GM12874 (cell line): ENCODE results near the gene GRIK4.

Experiments used
- TF ChIP-seq, protein P1 (sequence below): IDR thresholded peaks from 2 replicates; pipeline ENCODE4 v1.5.1; 2011; ENCODE audit warnings: low read depth, mild to moderate bottlenecking, control low read depth, low read length, moderate library complexity; ENCODE audit not compliant: insufficient read depth

Gene GRIK4

DNA sequence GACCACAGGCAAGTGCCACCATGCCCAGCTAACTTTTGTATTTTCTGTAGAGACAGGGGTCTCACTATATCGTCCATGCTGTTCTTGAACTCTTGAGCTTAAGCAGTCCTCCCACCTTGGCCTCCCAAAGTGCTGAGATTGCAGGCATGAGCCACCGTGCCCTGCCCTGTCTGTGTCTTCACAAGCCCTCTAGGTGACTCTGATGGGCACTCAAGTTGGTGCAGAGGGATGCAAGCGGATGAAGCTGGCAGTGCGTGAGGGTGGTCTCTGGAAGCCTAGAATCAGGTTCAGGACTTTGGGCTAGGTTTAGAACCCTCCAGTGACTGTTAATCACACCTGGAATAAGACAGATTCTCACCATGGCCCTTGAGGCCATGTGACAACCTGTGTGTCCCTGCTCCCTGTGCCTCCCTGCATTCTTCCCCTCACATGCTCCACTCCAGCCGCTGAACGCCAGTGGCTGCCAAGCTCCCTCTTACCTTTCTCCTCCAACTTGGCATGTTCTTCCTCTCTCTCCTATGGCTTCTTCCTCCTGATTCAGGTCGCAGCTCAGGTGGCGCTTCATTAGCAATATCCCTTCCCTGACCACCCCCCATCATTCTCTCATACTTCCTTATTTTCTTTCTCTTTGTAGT lies 270.1 kb downstream of the GRIK4 start:
- TF ChIP-seq, protein P1, sequence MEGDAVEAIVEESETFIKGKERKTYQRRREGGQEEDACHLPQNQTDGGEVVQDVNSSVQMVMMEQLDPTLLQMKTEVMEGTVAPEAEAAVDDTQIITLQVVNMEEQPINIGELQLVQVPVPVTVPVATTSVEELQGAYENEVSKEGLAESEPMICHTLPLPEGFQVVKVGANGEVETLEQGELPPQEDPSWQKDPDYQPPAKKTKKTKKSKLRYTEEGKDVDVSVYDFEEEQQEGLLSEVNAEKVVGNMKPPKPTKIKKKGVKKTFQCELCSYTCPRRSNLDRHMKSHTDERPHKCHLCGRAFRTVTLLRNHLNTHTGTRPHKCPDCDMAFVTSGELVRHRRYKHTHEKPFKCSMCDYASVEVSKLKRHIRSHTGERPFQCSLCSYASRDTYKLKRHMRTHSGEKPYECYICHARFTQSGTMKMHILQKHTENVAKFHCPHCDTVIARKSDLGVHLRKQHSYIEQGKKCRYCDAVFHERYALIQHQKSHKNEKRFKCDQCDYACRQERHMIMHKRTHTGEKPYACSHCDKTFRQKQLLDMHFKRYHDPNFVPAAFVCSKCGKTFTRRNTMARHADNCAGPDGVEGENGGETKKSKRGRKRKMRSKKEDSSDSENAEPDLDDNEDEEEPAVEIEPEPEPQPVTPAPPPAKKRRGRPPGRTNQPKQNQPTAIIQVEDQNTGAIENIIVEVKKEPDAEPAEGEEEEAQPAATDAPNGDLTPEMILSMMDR = no peak

DNA sequence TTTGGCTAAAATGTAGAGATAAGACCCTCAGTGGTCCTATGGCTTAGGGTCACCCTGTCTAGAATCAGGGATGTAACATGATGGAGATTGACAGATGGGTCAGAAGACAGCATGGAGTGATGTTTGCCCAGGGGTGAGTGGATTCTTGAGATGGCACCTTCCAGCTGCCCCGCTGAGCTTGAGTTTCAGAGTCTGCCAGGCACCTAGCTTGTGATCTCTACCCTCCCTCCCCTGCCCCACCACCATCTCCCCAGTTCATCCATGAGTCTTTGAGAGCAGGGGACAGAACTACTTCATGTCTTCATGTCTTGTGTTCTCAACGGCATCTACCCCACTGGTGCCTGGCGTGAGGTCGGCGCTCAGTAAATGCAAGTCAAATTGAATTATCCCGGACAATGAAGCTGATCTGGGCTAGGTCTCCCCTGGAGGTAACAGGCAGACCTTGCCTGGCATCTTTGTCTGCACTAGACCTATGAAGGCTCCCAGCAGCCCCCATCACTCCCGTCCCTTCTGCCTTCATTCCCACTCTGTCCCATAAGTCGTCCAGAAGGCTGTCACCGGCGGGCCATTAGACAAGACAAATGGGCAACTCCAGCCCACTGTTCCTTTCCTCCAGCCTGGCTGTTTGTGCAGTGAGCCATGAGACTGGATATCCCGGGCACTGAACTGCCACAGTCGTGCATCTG lies 273.2 kb downstream of the GRIK4 start:
- TF ChIP-seq, protein P1 = no peak

DNA sequence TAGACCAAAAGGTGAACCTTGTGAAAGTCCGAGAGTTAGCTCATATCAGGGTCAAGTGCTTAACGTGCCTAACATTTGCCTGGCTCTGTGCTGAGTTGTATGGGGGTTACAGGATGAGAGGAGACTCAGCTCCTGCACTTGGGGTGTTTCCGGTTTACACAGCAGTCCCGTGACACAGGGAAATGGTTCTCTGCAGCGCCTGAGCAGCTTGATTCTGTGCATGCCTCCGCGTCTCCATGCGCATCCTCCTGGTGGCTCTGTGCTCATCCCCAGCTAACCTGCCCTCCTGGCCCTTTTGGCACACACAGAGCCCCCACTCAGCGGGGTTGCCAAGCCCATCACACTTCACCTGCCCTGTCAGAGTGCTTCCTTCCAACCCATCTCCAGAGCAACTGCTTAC lies 274.0 kb downstream of the GRIK4 start:
- TF ChIP-seq, protein P1 = no peak

DNA sequence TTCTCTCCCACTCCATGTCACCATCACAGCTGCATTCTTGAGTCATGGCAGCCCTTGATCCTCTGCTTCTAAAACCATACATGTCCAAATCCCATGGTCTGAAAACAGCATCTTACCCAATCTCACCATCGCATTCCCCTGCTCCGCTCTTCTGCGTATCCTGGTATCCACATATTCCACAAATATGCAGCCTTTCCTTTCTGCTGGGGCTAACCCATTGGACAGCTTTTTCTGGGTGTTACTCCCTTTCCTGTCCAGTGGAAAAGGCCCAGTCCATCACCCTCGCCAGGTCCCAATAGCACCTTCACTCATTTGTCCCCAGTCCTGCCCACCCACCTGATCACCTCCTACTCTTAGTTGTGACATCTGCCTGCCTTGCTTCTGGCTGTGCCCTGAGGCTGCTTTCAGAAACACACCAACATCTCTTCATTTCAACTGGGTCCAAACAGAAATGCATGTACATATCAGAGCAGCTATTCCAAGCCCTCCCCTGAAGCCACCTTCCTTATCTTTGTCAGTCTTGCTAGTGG lies 274.7 kb downstream of the GRIK4 start:
- TF ChIP-seq, protein P1 = no peak

DNA sequence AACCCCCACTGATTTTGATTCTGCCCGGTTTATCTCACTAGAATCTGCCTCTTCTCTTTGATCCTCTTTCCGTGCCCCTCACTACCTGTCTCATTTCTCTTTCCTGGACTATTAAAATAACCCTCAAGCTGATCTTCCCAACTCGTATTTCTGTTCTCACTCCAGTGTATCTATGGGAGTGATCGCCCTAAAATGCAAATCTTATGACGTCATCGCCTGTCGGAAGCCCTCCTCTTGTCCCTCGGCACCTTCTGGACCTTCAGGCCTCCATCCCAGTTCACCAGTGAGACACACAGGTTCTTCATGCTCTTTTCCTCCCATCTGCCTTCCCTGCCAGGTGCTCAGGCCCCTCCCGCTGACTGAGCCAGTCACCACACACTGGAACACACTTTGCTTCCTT lies 277.8 kb downstream of the GRIK4 start:
- TF ChIP-seq, protein P1 = no peak

DNA sequence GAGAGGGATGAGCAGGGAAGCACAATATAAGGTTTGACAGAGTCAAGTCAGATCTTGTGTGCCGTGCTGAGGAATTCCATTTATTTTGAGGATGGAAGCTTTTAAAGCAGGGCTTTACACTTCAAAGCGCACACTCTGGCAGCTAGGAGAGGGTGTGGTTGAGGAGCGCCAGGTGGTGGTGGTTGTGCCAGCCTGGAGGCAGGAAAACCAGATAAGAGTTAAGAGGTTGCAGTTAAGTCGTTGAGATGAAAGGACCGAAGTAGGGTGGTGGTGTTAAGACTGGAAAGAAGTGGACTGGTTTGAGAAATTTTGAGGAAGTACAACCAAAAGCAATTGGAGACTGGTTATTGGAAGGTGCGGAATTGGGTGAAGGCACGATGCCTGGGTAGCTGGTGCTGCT lies 280.8 kb downstream of the GRIK4 start:
- TF ChIP-seq, protein P1 = no peak

DNA sequence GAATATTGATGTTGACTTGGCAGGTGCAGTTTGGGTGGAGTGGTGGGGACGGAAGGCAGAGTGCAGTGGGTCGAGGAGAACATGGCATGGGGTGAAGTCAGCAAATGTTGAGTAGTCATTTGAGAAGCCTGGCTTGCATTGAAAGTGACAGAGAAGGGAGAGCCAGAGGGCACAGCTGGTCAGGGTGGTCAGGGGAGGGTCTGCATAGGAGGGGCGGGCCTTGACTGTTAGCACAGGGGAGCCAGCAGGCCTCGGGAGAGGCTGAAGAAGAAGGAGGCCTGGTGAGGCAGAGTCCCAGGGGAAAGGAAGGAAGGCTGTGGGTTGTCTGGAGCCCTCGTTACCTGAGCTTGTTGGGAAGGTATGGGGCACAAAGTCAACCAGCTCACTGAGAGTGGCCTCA lies 281.6 kb downstream of the GRIK4 start:
- TF ChIP-seq, protein P1 = no peak
